B cell (primary cell): ENCODE data around the gene LAMA2. TPM values are rescaled to one million over a fixed set of nuclear protein-coding genes. Genes with fewer than 3 reads are reported as not detected.

ENCODE experiments used
- ATAC-seq: fragments of 200-7000 bp; cut with Tn5 transposase; one replicate; pipeline ENCODE4 v1.10.0; 2021; ENCODE audit warnings: low read depth, mild to moderate bottlenecking, moderate number of reproducible peaks, moderate library complexity
- CTCF ChIA-PET: fragments of 350-600 bp; sonication (Branson Sonifier 250); formaldehyde crosslinking; loops from one replicate; lab custom pipeline; 2021; ENCODE audit warnings: antibody characterized with exemption, inconsistent platforms; lab: Charles Lee
- POLR2A ChIA-PET: fragments of 350-600 bp; sonication (Branson Sonifier 250); formaldehyde crosslinking; loops from one replicate; lab custom pipeline; 2021; ENCODE audit warnings: antibody characterized with exemption; lab: Charles Lee
- DNase-seq: peaks from one replicate; pipeline ENCODE4 v3.0.0; 2013
- H2AFZ ChIP-seq: 2 replicates; pipeline ENCODE4 v1.6.1; 2012; ENCODE audit warnings: mild to moderate bottlenecking, low read depth, low read length; ENCODE audit not compliant: insufficient read depth, poor library complexity, severe bottlenecking
- H3K27ac ChIP-seq, 2 donors: 1 replicate in 1 of 2; 2 replicates in 1 of 2; pipeline ENCODE4 v1.5.1; 2012 to 2013; ENCODE audit warnings: low read length in 2 of 2, mild to moderate bottlenecking in 2 of 2, moderate library complexity in 1 of 2
- H3K27me3 ChIP-seq, 4 experiments: fragments of 200-600 bp in 1 of 4; sonication (generic) in 1 of 4; replicated peaks in 1 of 4; 1 replicate in 2 of 4; 2 replicates in 2 of 4; pipeline versions ENCODE4 v1.6.1 to v1.7.0; 2013 to 2016; ENCODE audit warnings: low read length in 3 of 4, mild to moderate bottlenecking in 2 of 4, mixed read lengths in 1 of 4, moderate library complexity in 1 of 4; ENCODE audit not compliant: insufficient read depth in 4 of 4, control insufficient read depth in 3 of 4; ENCODE audit errors: control extremely low read depth in 1 of 4
- H3K36me3 ChIP-seq, 2 experiments: replicated peaks in 1 of 2; 1 replicate in 1 of 2; 2 replicates in 1 of 2; pipeline versions ENCODE4 v1.6.1 to v1.7.1; 2013; ENCODE audit warnings: low read length in 1 of 2; ENCODE audit not compliant: insufficient read depth in 2 of 2, control insufficient read depth in 1 of 2; ENCODE audit errors: control extremely low read depth in 1 of 2, extremely low read depth in 1 of 2
- H3K4me1 ChIP-seq, 2 donors: fragments of 200-600 bp in 1 of 2; sonication (generic) in 1 of 2; 1 replicate in 1 of 2; 2 replicates in 1 of 2; pipeline versions ENCODE4 v1.5.1 to v1.6.1; 2013 to 2017; ENCODE audit warnings: low read length in 2 of 2; ENCODE audit not compliant: control insufficient read depth in 2 of 2, insufficient read depth in 2 of 2
- H3K4me2 ChIP-seq: replicated peaks from 2 replicates; pipeline ENCODE3; 2012; ENCODE audit warnings: mild to moderate bottlenecking, low read depth, low read length; ENCODE audit not compliant: poor library complexity, severe bottlenecking
- H3K4me3 ChIP-seq, 5 experiments: fragments of 200-600 bp in 1 of 5; sonication (generic) in 1 of 5; 1 replicate in 3 of 5; 2 replicates in 2 of 5; pipeline versions ENCODE4 v1.5.1 to v1.7.0; 2011 to 2016; ENCODE audit warnings: low read length in 4 of 5, mild to moderate bottlenecking in 4 of 5, low read depth in 2 of 5, control low read depth in 1 of 5, moderate library complexity in 1 of 5; ENCODE audit not compliant: insufficient read depth in 1 of 5; ENCODE audit errors: control extremely low read depth in 1 of 5, extremely low read depth in 1 of 5
- H3K79me2 ChIP-seq: fragments of 200-600 bp; sonication (generic); one replicate; pipeline ENCODE4 v1.6.0; 2016; ENCODE audit warnings: low read length; ENCODE audit not compliant: control insufficient read depth, insufficient read depth
- H3K9ac ChIP-seq: fragments of 200-600 bp; sonication (generic); 2 replicates; pipeline ENCODE4 v1.6.1; 2017; ENCODE audit warnings: mild to moderate bottlenecking, low read length, moderate library complexity
- H3K9me3 ChIP-seq, 3 donors: one replicate each; pipeline versions ENCODE4 v1.6.1 to v1.7.1; 2013; ENCODE audit warnings: low read length in 2 of 3; ENCODE audit not compliant: control insufficient read depth in 2 of 3, insufficient read depth in 1 of 3; ENCODE audit errors: control extremely low read depth in 1 of 3
- H4K20me1 ChIP-seq: 2 replicates; pipeline ENCODE4 v1.6.0; 2012; ENCODE audit warnings: mild to moderate bottlenecking, low read length; ENCODE audit not compliant: insufficient read depth, control insufficient read depth, poor library complexity, severe bottlenecking
- H3K27ac Mint-ChIP-seq: one replicate; pipeline ENCODE4 v1.8.0; 2021; ENCODE audit warnings: mixed read lengths
- H3K27me3 Mint-ChIP-seq: one replicate; pipeline ENCODE4 v1.8.0; 2021; ENCODE audit warnings: mixed read lengths
- H3K4me1 Mint-ChIP-seq: one replicate; pipeline ENCODE4 v1.8.0; 2021; ENCODE audit warnings: mixed read lengths
- H3K4me3 Mint-ChIP-seq: one replicate; pipeline ENCODE4 v1.8.0; 2021; ENCODE audit warnings: mixed read lengths
- H3K9me3 Mint-ChIP-seq: one replicate; pipeline ENCODE4 v1.8.0; 2022; ENCODE audit warnings: mixed read lengths; ENCODE audit not compliant: insufficient read depth
- CTCF ChIP-seq: fragments of 200-600 bp; IDR thresholded peaks from one replicate; pipeline ENCODE4 v1.8.0; 2022; ENCODE audit warnings: antibody characterized with exemption, mild to moderate bottlenecking
- EZH2 ChIP-seq: IDR thresholded peaks from 2 replicates; pipeline ENCODE4 v1.6.1; 2012; ENCODE audit warnings: borderline replicate concordance, low read depth, mild to moderate bottlenecking, moderate library complexity, low read length; ENCODE audit not compliant: insufficient read depth, poor library complexity, severe bottlenecking
- WGBS: methylation state at CpG from one replicate; pipeline ENCODE4 v1.1.5; 2013; ENCODE audit warnings: missing lambda C conversion rate; ENCODE audit not compliant: insufficient coverage; 5-methylcytosine and 5-hydroxymethylcytosine counted together
- intact Hi-C: fragments of 100-400 bp; cut with micrococcal nuclease; formaldehyde crosslinking; loops from one replicate; pipeline ENCODE4 v1.10.0; 2022
- polyA plus RNA-seq: library from polyadenylated mRNA; depleted of rRNA; stranded (reverse); fragments of >200 nt; gene quantifications from 2 replicates; pipeline ENCODE4 v1.2.3, GENCODE V29; 2012
- total RNA-seq, 2 donors: library from RNA; stranded (reverse); fragments of 120-200 nt in 1 of 2; gene quantifications; 1 replicate in 1 of 2; 2 replicates in 1 of 2; pipeline versions ENCODE4 v1.2.3 to v1.2.4, GENCODE V29; 2013 to 2022

LAMA2 gene
- total and polyA plus RNA-seq, 2 donors (not counting 1 experiment from before 2014, with no cell fraction given), result 0.16 TPM; not detected in 1

DNA sequence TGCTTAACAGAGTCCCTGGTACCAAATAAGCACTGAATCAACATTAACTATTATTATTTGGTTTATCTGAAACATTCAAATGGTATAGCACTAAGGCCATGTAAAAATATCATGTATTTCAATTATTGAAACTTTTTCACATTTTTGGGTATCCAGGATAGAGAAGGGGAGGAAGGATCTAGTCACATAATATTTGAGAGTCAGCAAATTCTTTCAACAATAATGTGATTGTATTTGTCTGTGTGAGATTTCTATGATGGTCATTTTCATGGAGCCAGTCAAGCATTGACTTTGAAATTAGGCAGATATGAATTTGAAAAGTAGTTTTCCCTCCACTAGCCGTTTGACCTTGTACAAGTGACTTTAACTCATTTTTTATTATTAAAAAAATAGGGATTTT, 67.9 kb downstream of the LAMA2 start:
- ChIA-PET CTCF (no interaction called here), POLR2A (no interaction called here)
- no CpG with 5 or more reads among the region's 1 CpG for WGBS
- Mint-ChIP-seq H3K4me3 (no peak overlapping the region), H3K27me3 (no peaks in the 10 kb centered on the region), H3K4me1 (no peaks in the 10 kb centered on the region), H3K27ac (no peak overlapping the region), H3K9me3 (no peaks in the 10 kb centered on the region)
- no peak overlapping the region for H3K4me3 ChIP-seq
- no peaks in the 10 kb centered on the region for H3K36me3 ChIP-seq
- H2AFZ ChIP-seq, result no peak overlapping the region
- intact Hi-C loops, result no loop called here
- TF ChIP-seq CTCF (no peak), EZH2 (no peak)
- no peak for DNase-seq
- H3K27ac ChIP-seq, result no peak overlapping the region
- H3K27me3 ChIP-seq, result no peaks in the 10 kb centered on the region
- no peak for ATAC-seq
- no peaks in the 10 kb centered on the region for H4K20me1 ChIP-seq
- no peak overlapping the region for H3K9ac ChIP-seq
- no peaks in the 10 kb centered on the region for H3K4me1 ChIP-seq
- no peaks in the 10 kb centered on the region for H3K9me3 ChIP-seq
- no peaks in the 10 kb centered on the region for H3K79me2 ChIP-seq
- no peak overlapping the region for H3K4me2 ChIP-seq

DNA sequence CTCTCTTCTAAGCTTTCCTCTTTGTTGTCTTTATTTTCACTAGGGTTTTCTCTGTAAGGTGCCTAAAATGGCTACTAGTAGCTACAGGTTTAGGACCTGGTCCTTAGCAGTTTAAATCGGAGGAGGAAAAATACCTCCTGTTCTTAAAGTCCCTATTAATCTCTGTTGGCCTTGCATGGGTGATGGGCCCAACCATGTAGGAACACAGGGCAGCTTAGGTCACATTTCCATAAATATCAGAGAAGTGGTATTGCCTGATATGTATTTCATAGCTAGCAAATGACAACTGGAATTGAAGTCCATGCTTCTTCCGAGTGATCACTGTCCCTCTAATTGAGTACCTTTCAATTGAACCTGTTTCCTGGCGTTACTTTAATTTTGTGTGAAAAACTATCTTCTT, 70.0 kb downstream of the LAMA2 start:
- no peak overlapping the region for H3K4me3 ChIP-seq
- ChIA-PET CTCF (no interaction called here), POLR2A (no interaction called here)
- H2AFZ ChIP-seq, result no peak overlapping the region
- ATAC-seq (no peak), DNase-seq (no peak)
- H3K79me2 ChIP-seq, result no peaks in the 10 kb centered on the region
- no peak overlapping the region for H3K4me2 ChIP-seq
- H3K9ac ChIP-seq, result no peak overlapping the region
- Mint-ChIP-seq H3K4me3 (no peak overlapping the region), H3K27ac (no peak overlapping the region), H3K27me3 (no peaks in the 10 kb centered on the region), H3K9me3 (no peaks in the 10 kb centered on the region), H3K4me1 (no peaks in the 10 kb centered on the region)
- WGBS, result no CpG with 5 or more reads among the region's 3 CpGs
- TF ChIP-seq EZH2 (no peak), CTCF (no peak)
- no peaks in the 10 kb centered on the region for H3K36me3 ChIP-seq
- H3K27me3 ChIP-seq, result no peaks in the 10 kb centered on the region
- H4K20me1 ChIP-seq, result no peaks in the 10 kb centered on the region
- intact Hi-C loops, result no loop called here
- H3K4me1 ChIP-seq, result no peaks in the 10 kb centered on the region
- no peaks in the 10 kb centered on the region for H3K9me3 ChIP-seq
- H3K27ac ChIP-seq, result no peak overlapping the region
